ENCODE results near the gene F7. TPM values are rescaled to one million over a fixed set of nuclear protein-coding genes. Genes with fewer than 3 reads are reported as not detected.
A peak's percentile ranks its signal among the peaks of the same experiment; 100 is the strongest.
"Not testable (repeated sequence)": the region's sequence is repeated elsewhere in the genome, so short reads cannot be mapped to it uniquely, and the experiment has no call there.

The F7 gene
- total RNA-seq = 0.30 TPM in 1 of 2 replicates, not detected in the other

DNA sequence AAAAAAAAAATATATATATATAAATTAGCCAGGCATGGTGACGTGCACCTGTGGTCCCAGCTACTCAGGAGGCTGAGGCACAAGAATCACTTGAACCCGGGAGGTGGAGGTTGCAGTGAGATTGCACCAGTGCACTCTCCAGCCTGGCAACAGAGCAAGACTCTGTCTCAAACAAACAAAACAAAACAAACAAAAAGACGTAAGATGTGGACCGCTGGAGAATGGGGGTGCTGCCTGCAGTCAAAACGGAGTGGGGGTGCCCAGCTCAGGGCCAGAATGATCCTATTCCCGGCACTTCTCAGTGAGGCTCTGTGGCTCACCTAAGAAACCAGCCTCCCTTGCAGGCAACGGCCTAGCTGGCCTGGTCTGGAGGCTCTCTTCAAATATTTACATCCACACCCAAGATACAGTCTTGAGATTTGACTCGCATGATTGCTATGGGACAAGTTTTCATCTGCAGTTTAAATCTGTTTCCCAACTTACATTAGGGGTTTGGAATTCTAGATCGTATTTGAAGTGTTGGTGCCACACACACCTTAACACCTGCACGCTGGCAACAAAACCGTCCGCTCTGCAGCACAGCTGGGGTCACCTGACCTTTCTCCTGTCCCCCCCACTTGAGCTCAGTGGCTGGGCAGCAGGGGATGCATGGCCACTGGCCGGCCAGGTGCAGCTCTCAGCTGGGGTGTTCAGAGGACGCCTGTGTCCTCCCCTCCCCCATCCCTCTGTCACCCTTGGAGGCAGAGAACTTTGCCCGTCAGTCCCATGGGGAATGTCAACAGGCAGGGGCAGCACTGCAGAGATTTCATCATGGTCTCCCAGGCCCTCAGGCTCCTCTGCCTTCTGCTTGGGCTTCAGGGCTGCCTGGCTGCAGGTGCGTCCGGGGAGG lies at the start of gene F7:
Gene F7 (plus strand): TSS at position 760 of the 889 bp plus-strand sequence. CDS start 51 bp downstream, at position 811.
- no peak for DNase-seq (ENCODE audit: low read depth)

DNA sequence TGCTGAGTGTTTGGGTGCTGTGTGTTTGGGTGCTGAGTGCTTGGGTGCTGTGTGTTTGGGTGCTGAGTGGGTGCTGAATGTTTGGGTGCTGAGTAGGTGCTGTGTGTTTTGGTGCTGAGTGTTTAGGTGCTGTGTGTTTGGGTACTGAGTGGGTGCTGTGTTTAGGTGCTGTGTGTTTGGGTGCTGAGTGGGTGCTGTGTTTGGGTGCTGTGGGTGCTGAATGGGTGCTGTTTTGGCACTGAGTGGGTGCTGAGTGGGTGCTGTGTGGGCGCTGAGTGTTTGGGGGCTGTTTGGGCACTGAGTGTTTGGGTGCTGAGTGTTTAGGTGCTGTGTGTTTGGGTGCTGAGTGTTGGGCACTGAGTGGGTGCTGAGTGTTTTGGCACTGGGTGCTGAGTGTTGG lies 48.5 kb upstream of the F7 start:
- DNase-seq (ENCODE audit: low read depth) = no peak

- DNase-seq (ENCODE audit: low read depth) = not testable (repeated sequence)
Measured at GRCh38 chr13:113057559-113057958, 48.0 kb upstream of the F7 start.

DNA sequence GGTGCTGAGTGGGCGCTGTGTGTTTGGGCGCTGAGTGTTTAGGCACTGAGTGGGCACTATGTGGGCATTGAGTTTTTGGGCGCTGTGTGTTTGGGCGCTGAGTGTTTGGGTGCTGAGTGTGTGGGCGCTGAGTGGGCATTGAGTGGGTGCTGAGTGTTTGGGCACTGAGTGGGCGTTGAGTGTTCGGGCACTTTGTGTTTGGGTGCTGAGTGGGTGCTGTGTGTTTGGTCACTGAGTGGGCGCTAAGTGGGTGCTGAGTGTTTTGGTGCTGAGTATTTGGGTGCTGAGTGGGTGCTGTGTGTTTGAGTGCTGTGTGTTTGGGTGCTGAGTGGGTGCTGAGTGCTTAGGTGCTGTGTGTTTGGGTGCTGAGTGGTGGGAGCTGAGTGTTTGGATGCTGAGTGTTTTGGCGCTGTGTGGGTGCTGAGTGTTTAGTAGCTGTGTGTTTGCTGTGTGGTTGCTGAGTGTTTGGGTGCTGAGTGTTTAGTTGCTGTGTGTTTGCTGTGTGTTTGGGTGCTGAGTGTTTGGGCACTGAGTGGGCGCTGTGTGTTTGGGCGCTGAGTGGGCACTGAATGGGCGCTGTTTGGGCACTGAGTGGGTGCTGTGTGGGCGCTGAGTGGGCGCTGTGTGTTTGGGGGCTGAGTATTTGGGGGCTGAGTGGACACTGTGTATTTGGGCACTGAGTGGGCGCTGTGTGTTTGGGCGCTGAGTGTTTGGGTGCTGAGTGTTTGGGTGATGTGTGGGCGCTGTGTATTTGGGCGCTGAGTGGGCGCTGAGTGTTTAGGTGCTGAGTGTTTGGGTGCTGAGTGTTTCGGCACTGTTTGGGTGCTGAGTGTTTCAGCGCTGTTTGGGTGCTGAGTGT lies 47.2 kb upstream of the F7 start:
- no peak for DNase-seq (ENCODE audit: low read depth)

DNA sequence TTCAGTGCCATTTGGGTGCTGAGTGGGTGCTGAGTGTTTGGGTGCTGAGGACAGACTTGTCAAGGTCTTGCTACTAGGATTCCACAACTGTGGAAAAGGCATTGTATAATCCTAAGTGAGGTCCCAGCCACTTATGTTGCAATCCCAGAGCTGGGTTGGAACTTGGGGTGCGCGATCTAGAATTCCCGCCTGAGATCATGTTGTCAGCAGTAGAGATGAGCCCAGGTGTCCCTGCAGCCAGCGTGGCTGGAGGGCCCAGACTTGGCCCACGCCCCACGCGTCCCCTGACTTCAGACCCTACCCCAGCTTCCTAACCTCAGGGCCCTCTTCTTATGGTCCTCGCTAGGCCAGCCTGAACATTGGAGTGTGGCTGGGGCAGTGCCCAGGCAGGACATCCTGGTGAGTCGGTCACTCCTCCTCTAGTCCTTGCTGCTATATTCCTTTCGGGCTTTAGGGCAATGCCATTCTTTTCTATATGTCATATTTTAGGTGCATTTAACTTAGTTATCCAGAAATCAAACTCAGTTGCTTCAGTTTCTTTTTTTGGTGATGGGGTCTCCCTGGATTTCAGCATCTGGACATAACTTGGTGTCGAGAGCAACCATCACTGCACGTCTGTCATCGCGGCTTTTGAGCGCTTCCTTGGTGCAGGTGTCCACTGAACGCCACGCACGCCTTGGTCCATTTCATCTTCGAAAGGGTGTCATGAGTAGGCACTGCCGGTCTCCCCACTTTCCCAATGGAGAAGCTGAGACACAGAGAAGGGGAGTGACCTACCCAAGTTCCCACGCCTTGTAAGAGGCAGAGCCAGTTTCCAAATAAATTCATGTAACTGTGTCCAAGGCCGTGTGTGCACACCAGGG lies 46.4 kb upstream of the F7 start:
- DNase-seq (ENCODE audit: low read depth) = no peak

GRCh38 chr13:113059891-113060290 lies 45.7 kb upstream of the F7 start:
- DNase-seq (ENCODE audit: low read depth) = no peak

DNA sequence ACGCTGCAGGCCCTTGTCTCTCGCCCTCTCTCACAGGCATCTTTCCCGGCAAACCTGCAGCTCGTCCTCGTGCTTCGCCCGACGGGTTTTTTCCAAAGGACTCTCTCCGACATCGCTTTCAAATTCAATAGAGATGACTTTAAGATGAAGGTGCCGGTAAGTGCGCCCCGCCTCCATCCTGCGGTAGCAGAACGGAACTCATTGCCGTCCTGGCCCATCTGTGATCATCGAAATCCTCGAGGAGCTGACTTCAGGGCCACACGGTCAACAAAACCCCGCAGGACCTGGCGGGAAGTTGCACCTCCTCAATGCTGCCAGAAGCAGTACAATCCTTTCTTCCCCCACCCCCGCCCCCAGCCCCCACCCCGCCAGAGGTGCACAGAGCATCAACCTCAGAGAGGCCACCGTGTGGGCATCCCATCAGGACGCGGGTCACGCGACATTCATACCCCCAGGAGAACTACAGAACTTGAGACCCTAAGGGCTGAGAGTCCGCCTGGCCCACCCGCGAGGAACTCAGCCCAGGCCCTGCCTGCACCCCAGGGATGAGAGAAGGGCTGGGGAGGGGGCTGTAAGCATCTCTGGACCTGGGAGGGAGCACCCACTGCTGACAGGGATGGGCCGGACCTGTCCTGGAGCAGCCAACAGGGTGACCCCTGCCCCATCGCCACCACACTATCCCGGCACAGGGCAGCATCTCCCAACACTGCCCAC lies 44.9 kb upstream of the F7 start:
- DNase-seq (ENCODE audit: low read depth) = no peak

GRCh38 chr13:113061271-113061625 lies 44.3 kb upstream of the F7 start:
- DNase-seq (ENCODE audit: low read depth) = no peak

DNA sequence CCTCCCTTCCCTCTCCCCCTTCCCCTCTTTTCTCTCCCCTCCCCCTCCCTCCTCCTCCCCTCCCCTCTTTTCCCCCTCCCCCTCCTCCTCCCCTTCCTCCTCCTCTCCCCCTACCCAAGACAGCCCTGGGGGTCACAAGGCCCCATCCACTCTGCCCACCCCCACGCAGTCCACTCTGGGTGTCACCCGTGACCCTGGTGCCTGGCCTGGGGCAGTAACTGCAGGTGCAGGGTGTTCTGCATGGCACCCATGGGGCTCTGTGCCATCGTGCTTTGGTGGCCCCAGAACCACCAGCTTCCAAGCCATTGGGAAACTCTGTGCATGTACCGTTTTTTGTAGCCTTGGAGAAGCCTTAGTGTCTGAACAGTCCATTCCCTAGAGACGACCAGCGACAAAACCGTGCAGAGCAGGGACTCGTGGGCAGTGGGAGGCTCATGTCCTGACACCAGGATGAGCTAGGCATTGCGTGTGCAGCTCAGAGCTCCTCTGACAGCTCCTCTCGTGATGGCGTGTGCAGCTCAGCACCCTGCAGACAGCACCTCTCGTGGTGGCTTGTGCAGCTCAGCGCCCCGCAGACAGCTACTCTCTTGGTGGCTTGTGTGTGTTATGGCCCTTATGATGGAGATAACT lies 43.7 kb upstream of the F7 start:
- no peak for DNase-seq (ENCODE audit: low read depth)

GRCh38 chr13:113062691-113063090 lies 42.9 kb upstream of the F7 start:
- no peak for DNase-seq (ENCODE audit: low read depth)

- no peak for DNase-seq (ENCODE audit: low read depth)
Measured at GRCh38 chr13:113063091-113063491, 42.5 kb upstream of the F7 start.

- no peak for DNase-seq (ENCODE audit: low read depth)
Measured at GRCh38 chr13:113064000-113064533, 41.5 kb upstream of the F7 start.

GRCh38 chr13:113064534-113065405 lies 40.8 kb upstream of the F7 start:
- peak; percentile 63 for DNase-seq (ENCODE audit: low read depth)

DNA sequence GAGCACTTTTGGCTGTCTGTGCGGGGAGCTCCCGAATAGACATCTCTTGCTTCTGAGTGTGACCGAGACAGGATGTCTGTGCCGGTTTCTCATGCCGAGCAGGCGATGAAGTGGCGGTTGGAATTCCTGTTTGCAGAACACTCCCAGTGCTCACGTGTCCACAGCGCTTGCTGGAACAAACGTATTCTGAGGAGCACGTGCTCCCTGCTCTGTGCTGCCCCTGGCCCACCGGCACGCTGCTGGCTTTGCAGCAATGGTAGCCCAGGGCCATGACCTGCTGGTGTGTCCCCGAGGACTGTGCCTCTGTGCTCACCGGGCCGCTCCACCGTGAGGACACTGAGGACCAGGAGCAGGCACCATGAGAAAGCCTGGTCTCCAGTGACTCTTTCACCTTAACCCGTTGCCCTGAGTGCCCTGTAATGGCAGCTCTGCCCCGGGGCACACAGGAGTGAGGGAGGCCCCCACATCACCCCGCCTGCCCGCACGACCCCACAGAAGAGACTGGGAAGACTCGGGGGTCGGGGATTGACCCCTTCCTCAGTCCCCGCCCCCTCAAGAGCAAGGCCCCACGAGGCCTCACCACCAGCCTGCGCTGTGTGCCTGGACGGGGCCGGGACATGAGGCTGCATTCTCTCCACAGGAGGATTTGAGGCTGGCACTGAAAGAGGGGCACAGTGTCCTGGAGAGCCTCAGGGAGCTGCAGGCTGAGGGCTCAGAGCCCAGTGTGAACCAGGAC lies 40.0 kb upstream of the F7 start:
- DNase-seq (ENCODE audit: low read depth) = no peak

DNA sequence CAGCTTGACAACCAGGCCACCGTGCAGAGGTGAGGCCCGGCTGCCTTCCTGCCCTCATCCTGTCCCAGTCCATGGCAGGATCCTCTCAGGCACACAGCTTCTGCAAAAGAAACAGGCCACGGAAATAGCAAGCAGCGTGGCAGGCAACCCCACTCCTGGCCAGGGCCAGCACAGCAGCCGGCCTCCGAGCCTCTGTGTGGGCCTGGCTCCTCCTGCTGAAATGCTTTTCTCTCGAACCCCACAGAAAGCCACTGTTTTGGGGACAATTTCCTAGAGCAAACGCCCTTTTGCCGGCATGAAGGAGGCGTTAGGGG lies 39.5 kb upstream of the F7 start:
- DNase-seq (ENCODE audit: low read depth) = no peak

- DNase-seq (ENCODE audit: low read depth) = no peak
Measured at GRCh38 chr13:113066746-113067145, 38.8 kb upstream of the F7 start.

- no peak for DNase-seq (ENCODE audit: low read depth)
Measured at GRCh38 chr13:113069861-113070805, 35.5 kb upstream of the F7 start.

- DNase-seq (ENCODE audit: low read depth) = no peak
Measured at GRCh38 chr13:113070855-113071254, 34.7 kb upstream of the F7 start.

Measured in renal cortical epithelial cell (primary cell).